Measurements from ENCODE around the gene AP2S1.
A peak's percentile ranks its signal among the peaks of the same experiment; 100 is the strongest.

DNA sequence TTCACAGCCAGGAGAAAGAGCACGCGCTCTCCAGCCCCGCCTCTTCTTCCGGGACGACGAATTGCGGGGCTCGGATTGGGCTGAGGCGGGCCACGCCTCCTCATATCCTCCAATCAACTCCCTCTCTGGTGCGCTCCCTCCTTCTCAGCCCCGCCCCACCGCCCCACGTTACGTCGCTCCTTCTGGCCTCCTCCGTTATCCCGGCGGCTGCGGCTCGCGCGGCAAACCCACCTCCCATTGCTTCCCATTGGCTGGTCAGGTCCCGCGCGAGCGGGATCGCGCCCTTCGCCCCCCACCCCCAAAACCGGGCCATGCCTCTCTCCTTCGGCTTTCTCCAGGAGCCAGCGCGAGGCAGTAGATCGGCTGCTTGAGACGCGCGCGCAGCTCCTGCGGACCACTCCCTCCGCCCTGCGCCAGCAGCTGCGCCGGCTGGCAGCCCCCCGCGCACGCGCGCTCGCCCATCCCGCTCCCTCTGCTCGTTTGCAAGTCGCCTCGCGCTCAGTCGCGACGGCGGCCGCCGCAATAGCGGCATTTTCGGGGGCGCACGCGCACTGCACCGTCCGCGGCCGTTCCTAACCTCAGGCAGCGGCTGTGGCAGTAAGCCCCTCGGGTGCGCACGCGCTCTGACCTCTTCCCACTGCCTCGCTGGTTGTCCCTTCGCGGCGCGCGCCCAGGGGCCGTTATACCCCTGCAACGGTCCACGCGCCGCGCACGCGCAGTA, 9.6 kb upstream of the AP2S1 start:
- TF ChIP-seq, protein P1, sequence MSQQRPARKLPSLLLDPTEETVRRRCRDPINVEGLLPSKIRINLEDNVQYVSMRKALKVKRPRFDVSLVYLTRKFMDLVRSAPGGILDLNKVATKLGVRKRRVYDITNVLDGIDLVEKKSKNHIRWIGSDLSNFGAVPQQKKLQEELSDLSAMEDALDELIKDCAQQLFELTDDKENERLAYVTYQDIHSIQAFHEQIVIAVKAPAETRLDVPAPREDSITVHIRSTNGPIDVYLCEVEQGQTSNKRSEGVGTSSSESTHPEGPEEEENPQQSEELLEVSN (IDR thresholded peaks at IDR 0.05), result peak; percentile 95
- TF ChIP-seq EP300 (IDR thresholded peaks at IDR 0.05; ENCODE audit: borderline replicate concordance in 1 of 2, low read depth in 2 of 2, low read length in 2 of 2), result no peak
- peak; percentile 74; the same call in 1 of the 2 replicates for TF ChIP-seq CREB1 (IDR thresholded peaks at IDR 0.05)
- TF ChIP-seq, protein P2, sequence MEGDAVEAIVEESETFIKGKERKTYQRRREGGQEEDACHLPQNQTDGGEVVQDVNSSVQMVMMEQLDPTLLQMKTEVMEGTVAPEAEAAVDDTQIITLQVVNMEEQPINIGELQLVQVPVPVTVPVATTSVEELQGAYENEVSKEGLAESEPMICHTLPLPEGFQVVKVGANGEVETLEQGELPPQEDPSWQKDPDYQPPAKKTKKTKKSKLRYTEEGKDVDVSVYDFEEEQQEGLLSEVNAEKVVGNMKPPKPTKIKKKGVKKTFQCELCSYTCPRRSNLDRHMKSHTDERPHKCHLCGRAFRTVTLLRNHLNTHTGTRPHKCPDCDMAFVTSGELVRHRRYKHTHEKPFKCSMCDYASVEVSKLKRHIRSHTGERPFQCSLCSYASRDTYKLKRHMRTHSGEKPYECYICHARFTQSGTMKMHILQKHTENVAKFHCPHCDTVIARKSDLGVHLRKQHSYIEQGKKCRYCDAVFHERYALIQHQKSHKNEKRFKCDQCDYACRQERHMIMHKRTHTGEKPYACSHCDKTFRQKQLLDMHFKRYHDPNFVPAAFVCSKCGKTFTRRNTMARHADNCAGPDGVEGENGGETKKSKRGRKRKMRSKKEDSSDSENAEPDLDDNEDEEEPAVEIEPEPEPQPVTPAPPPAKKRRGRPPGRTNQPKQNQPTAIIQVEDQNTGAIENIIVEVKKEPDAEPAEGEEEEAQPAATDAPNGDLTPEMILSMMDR (IDR thresholded peaks at IDR 0.05; ENCODE audit: control extremely low read depth in 1 of 3, insufficient read depth in 1 of 3, low read depth in 1 of 3, low read length in 3 of 3), result no peak

Measured in H1 (cell line).